ENCODE data around the gene GNAI3.

GNAI3 gene

GRCh38 chr1:109653306-109653705, 104.9 kb downstream of the GNAI3 start:
- Histone ChIP-seq H3K4me3 (ENCODE audit: low read depth in 1 of 2, low read length in 2 of 2) (no peak overlapping the region), H3K4me1 (ENCODE audit: insufficient read depth, low read length) (no peaks in the 10 kb centered on the region), H3K9ac (ENCODE audit: low read depth, low read length) (no peak overlapping the region), H3K27ac (ENCODE audit: low read length) (no peak overlapping the region), H3K27me3 (ENCODE audit: insufficient read depth, low read length, poor library complexity) (peaks cover 4% of the 10 kb centered on the region), H3K79me2 (ENCODE audit: insufficient read depth, low read length) (no peaks in the 10 kb centered on the region), H2AFZ (ENCODE audit: low read depth, low read length) (no peak overlapping the region), H3K36me3 (ENCODE audit: insufficient read depth, low read length) (no peaks in the 10 kb centered on the region), H3K4me2 (ENCODE audit: insufficient read depth, low read length) (no peak overlapping the region), H4K20me1 (ENCODE audit: insufficient read depth, low read length) (no peaks in the 10 kb centered on the region), H3K9me3 (ENCODE audit: insufficient read depth, low read length, severe bottlenecking) (no peaks in the 10 kb centered on the region)
- DNase-seq (no peak), ATAC-seq (ENCODE audit: insufficient read depth, low read depth) (no peak)
- TF ChIP-seq EZH2 (IDR thresholded peaks at IDR 0.05; ENCODE audit: borderline replicate concordance, low read depth, low read length, severe bottlenecking) (no peak), CTCF (IDR thresholded peaks at IDR 0.05; ENCODE audit: borderline replicate concordance, extremely low read depth, low read length, poor library complexity, severe bottlenecking) (no peak)

- Histone ChIP-seq H3K27ac (ENCODE audit: low read length) (no peak overlapping the region), H3K4me2 (ENCODE audit: insufficient read depth, low read length) (no peak overlapping the region), H3K9ac (ENCODE audit: low read depth, low read length) (no peak overlapping the region), H3K4me3 (ENCODE audit: low read depth in 1 of 2, low read length in 2 of 2) (no peak overlapping the region), H3K4me1 (ENCODE audit: insufficient read depth, low read length) (no peaks in the 10 kb centered on the region), H3K9me3 (ENCODE audit: insufficient read depth, low read length, severe bottlenecking) (no peaks in the 10 kb centered on the region), H3K27me3 (ENCODE audit: insufficient read depth, low read length, poor library complexity) (peaks cover 4% of the 10 kb centered on the region), H3K79me2 (ENCODE audit: insufficient read depth, low read length) (no peaks in the 10 kb centered on the region), H3K36me3 (ENCODE audit: insufficient read depth, low read length) (no peaks in the 10 kb centered on the region), H2AFZ (ENCODE audit: low read depth, low read length) (no peak overlapping the region), H4K20me1 (ENCODE audit: insufficient read depth, low read length) (no peaks in the 10 kb centered on the region)
- no peak for TF ChIP-seq CTCF (IDR thresholded peaks at IDR 0.05; ENCODE audit: borderline replicate concordance, extremely low read depth, low read length, poor library complexity, severe bottlenecking)
- DNase-seq (no peak), ATAC-seq (ENCODE audit: insufficient read depth, low read depth) (no peak)
Measured at GRCh38 chr1:109654519-109654918, 106.1 kb downstream of the GNAI3 start.

GRCh38 chr1:109655615-109656519, 107.5 kb downstream of the GNAI3 start, which contains the start of gene GSTM4:
Gene GSTM4, plus strand, starts transcription at chr1:109656099. Its CDS starts 291 bp downstream, at chr1:109656390.
- Histone ChIP-seq H3K4me1 (ENCODE audit: insufficient read depth, low read length) (no peaks in the 10 kb centered on the region), H3K4me2 (ENCODE audit: insufficient read depth, low read length) (no peak within 1 kb of the TSS), H3K79me2 (ENCODE audit: insufficient read depth, low read length) (no peaks in the 10 kb centered on the region), H4K20me1 (ENCODE audit: insufficient read depth, low read length) (no peaks in the 10 kb centered on the region), H3K4me3 (ENCODE audit: low read depth in 1 of 2, low read length in 2 of 2) (no peak within 1 kb of the TSS), H3K36me3 (ENCODE audit: insufficient read depth, low read length) (no peaks in the 10 kb centered on the region), H3K9me3 (ENCODE audit: insufficient read depth, low read length, severe bottlenecking) (no peaks in the 10 kb centered on the region), H2AFZ (ENCODE audit: low read depth, low read length) (no peak within 1 kb of the TSS), H3K27ac (ENCODE audit: low read length) (no peak within 1 kb of the TSS), H3K27me3 (ENCODE audit: insufficient read depth, low read length, poor library complexity) (peaks cover 4% of the 10 kb centered on the region), H3K9ac (ENCODE audit: low read depth, low read length) (no peak within 1 kb of the TSS)
- TF ChIP-seq EZH2 (IDR thresholded peaks at IDR 0.05; ENCODE audit: borderline replicate concordance, low read depth, low read length, severe bottlenecking), result no peak
- TF ChIP-seq CTCF (IDR thresholded peaks at IDR 0.05; ENCODE audit: borderline replicate concordance, extremely low read depth, low read length, poor library complexity, severe bottlenecking), result no peak
- DNase-seq (no peak), ATAC-seq (ENCODE audit: insufficient read depth, low read depth) (no peak)

Measured in DND-41 (cell line).